Neural cell (in vitro differentiated cells): ENCODE results near the gene ZBTB11.

Experiments used
- EP300 ChIP-seq: fragments of 450-650 bp; conservative IDR thresholded peaks from 2 replicates; pipeline ENCODE4 v1.6.1; 2014; ENCODE audit warnings: antibody characterized with exemption, mild to moderate bottlenecking, moderate library complexity; ENCODE audit not compliant: poor library complexity, severe bottlenecking
- EZH2 ChIP-seq: fragments of 200-600, 300-800 bp; shearing (Covaris generic), sonication (generic); IDR thresholded peaks from 2 replicates; pipeline ENCODE4 v1.6.1; 2014; ENCODE audit warnings: antibody characterized with exemption, low read length, borderline replicate concordance, mild to moderate bottlenecking; ENCODE audit not compliant: insufficient read depth, poor library complexity, severe bottlenecking
- POLR2AphosphoS5 ChIP-seq: IDR thresholded peaks from 2 replicates; pipeline ENCODE4 v1.6.1; 2012
- RAD21 ChIP-seq: fragments of 450-650 bp; conservative IDR thresholded peaks from 2 replicates; pipeline ENCODE4 v1.6.1; 2014; ENCODE audit warnings: antibody characterized with exemption, mild to moderate bottlenecking, moderate library complexity
- TF ChIP-seq, protein P1 (sequence below): fragments of 450-650 bp; IDR thresholded peaks from 2 replicates; pipeline ENCODE4 v1.5.1; 2014; ENCODE audit warnings: antibody characterized with exemption, mild to moderate bottlenecking, moderate library complexity; ENCODE audit not compliant: poor library complexity, severe bottlenecking
- TF ChIP-seq, protein P2 (sequence below): IDR thresholded peaks from 2 replicates; pipeline ENCODE4 v1.6.1; 2012; ENCODE audit warnings: borderline replicate concordance

DNA sequence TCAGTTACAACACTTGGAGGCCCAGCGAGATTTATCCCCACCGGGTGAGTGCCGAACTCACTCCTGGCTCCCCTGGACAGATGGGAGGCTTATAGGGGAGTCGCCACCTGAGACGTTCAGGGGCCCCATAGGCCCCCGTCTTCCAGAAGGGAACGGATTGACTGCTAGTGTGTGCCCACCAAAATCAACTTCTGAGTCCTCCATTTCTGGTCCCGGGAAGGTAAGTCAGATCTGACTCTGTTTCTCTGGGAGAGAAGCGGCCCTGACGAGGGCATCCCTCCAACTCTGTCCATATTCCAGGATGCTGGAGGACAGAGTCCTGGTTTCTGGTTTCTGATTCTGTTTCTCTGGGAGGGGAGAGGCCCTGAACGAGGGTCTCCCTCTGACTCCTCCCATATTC is 44.3 kb downstream of the ZBTB11 start:
- TF ChIP-seq EP300 (no peak), POLR2AphosphoS5 (no peak), RAD21 (no peak), EZH2 (no peak)
- TF ChIP-seq, protein P1, sequence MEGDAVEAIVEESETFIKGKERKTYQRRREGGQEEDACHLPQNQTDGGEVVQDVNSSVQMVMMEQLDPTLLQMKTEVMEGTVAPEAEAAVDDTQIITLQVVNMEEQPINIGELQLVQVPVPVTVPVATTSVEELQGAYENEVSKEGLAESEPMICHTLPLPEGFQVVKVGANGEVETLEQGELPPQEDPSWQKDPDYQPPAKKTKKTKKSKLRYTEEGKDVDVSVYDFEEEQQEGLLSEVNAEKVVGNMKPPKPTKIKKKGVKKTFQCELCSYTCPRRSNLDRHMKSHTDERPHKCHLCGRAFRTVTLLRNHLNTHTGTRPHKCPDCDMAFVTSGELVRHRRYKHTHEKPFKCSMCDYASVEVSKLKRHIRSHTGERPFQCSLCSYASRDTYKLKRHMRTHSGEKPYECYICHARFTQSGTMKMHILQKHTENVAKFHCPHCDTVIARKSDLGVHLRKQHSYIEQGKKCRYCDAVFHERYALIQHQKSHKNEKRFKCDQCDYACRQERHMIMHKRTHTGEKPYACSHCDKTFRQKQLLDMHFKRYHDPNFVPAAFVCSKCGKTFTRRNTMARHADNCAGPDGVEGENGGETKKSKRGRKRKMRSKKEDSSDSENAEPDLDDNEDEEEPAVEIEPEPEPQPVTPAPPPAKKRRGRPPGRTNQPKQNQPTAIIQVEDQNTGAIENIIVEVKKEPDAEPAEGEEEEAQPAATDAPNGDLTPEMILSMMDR: no peak
- TF ChIP-seq, protein P2, sequence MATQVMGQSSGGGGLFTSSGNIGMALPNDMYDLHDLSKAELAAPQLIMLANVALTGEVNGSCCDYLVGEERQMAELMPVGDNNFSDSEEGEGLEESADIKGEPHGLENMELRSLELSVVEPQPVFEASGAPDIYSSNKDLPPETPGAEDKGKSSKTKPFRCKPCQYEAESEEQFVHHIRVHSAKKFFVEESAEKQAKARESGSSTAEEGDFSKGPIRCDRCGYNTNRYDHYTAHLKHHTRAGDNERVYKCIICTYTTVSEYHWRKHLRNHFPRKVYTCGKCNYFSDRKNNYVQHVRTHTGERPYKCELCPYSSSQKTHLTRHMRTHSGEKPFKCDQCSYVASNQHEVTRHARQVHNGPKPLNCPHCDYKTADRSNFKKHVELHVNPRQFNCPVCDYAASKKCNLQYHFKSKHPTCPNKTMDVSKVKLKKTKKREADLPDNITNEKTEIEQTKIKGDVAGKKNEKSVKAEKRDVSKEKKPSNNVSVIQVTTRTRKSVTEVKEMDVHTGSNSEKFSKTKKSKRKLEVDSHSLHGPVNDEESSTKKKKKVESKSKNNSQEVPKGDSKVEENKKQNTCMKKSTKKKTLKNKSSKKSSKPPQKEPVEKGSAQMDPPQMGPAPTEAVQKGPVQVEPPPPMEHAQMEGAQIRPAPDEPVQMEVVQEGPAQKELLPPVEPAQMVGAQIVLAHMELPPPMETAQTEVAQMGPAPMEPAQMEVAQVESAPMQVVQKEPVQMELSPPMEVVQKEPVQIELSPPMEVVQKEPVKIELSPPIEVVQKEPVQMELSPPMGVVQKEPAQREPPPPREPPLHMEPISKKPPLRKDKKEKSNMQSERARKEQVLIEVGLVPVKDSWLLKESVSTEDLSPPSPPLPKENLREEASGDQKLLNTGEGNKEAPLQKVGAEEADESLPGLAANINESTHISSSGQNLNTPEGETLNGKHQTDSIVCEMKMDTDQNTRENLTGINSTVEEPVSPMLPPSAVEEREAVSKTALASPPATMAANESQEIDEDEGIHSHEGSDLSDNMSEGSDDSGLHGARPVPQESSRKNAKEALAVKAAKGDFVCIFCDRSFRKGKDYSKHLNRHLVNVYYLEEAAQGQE: no peak
